ENCODE measurements around the gene COL16A1.
A peak's percentile ranks its signal among the peaks of the same experiment; 100 is the strongest.

Gene COL16A1

GRCh38 chr1:31621498-31621820 is 82.4 kb downstream of the COL16A1 start:
- TF ChIP-seq, protein P1, sequence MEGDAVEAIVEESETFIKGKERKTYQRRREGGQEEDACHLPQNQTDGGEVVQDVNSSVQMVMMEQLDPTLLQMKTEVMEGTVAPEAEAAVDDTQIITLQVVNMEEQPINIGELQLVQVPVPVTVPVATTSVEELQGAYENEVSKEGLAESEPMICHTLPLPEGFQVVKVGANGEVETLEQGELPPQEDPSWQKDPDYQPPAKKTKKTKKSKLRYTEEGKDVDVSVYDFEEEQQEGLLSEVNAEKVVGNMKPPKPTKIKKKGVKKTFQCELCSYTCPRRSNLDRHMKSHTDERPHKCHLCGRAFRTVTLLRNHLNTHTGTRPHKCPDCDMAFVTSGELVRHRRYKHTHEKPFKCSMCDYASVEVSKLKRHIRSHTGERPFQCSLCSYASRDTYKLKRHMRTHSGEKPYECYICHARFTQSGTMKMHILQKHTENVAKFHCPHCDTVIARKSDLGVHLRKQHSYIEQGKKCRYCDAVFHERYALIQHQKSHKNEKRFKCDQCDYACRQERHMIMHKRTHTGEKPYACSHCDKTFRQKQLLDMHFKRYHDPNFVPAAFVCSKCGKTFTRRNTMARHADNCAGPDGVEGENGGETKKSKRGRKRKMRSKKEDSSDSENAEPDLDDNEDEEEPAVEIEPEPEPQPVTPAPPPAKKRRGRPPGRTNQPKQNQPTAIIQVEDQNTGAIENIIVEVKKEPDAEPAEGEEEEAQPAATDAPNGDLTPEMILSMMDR (IDR thresholded peaks at IDR 0.05), result no peak

- TF ChIP-seq, protein P1 (IDR thresholded peaks at IDR 0.05), result no peak
Observed at GRCh38 chr1:31620631-31621497, 83.0 kb downstream of the COL16A1 start.

DNA sequence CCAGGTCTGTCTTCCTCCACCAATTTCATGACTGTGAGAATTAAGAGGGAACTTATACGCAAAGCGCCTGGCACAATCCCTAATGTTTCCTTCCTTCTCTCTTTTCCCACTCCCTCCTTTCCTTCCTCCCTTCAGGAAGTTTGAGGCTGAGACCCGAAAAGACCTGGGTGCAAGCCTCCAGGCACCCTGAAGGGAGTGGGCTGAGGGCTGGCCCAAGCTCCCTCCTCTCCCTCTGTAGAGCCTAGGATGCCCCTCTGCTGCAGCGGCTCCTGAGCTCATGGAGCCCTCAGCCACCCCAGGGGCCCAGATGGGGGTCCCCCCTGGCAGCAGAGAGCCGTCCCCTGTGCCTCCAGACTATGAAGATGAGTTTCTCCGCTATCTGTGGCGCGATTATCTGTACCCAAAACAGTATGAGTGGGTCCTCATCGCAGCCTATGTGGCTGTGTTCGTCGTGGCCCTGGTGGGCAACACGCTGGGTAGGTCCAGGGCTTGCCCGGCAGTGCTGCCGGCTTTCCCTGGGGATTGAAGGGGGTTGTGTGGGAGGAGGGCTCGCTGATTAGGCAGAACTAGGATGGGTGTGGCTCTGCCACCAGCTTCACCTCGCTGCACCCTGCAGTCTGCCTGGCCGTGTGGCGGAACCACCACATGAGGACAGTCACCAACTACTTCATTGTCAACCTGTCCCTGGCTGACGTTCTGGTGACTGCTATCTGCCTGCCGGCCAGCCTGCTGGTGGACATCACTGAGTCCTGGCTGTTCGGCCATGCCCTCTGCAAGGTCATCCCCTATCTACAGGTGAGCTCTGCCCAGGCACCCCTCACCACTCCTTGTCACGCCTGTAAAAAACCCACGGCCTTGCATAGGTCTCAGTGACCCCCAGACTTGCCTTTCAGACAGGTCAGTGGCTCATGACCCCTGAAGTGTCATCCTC is 84.6 kb downstream of the COL16A1 start:
- TF ChIP-seq, protein P1 (IDR thresholded peaks at IDR 0.05), result no peak

DNA sequence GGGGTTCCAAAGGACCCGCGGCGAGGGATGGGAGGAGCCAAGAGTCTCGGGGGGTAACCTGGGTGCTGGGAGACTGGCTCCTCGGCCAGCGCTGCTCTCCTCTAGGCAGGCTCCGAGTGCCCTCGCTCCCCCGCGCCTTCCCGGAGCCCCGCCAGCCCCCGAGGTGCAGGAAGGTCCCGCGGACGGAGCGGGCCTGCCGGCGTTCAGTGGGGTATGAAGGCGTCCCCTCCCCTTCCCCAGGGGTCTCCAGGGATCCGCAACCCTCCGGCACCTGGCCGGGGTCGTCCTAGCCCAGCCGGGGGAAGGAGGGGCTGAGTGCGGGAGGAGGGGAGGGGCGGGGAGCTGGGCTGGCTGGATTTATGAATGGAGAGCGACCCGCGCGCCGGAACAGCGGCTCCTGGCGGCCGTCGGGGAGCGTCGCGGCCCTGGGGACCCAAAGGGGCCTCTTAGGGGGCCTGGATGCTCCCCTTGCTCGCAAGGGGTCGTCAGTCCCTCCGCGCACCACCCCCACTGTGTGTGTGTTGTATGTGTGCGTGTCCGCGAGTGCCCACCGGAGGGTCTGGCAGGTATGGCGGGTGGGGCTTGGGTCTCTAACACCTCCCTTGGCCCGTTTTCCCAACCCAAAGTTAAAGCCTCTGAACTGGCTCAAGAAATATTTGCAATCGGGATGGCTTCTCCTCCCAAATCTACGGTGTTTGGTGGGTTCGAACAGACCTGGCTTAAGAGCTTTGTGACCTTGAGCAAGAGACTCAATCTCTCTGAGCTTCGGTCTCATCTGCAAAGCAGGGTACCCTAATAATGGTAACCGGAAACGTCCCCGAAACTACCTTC is 85.7 kb downstream of the COL16A1 start:
- TF ChIP-seq, protein P1 (IDR thresholded peaks at IDR 0.05), result peak; percentile 97

DNA sequence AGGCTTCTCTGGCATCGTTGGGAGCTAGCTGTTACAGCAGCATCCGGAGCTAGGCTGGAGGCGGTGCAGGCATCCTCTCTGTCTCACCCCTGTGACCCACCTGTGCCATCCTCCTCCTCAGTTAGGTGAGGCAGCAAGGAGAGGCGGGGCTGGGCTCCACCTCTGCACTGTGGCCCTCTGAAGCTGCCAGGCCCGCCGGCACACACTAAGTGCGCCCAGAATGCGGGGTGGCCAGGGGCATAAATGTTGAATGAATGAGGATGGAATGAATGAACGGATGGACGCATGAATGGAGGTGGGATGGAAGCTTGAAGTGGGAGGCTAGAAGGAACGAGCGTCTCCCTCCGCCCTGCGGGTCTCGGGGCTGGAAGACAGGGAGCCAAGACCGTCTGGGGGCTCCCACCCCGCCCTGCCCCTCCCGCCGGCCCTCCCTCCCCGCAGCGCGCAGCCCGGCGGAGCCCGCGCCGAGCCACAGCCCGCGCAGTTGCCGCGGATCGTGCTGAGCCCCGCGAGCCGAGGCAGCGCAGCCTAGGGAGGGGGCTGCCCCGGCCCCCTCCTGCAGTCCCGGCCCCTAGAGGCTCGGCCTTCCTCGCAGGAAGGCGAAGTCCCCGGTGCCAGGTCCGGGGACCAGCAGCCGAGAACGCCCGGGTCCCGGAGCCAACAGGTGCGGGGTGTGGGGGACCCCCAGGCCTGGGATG is 86.5 kb downstream of the COL16A1 start, which contains the start of gene HCRTR1:
Gene HCRTR1, plus strand, starts transcription at position 472 of the 698 bp plus-strand sequence. CDS start 1,504 bp downstream, outside the sequence.
- TF ChIP-seq, protein P1 (IDR thresholded peaks at IDR 0.05), result no peak

DNA sequence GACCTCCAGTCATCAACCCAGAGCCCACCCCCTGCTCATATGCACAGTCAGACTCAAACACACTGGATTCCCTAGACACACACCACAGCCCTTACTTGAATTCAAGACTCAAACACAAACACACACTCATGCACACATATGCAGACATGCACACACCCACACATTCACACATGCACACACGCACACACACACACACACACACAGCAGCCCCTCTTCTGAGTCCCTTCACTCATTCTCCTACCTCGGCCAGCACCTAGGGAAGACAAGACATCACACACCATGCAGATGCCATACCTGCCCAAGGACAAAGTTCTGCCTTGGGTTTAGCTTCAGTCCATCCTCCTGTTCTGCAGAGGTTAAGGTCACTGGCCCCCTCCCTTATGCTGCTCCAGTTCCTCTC is 87.9 kb downstream of the COL16A1 start:
- TF ChIP-seq, protein P1 (IDR thresholded peaks at IDR 0.05), result no peak

All from LNCAP (cell line).